Measurements from ENCODE around the gene PRSS38. TPM values are rescaled to one million over a fixed set of nuclear protein-coding genes. Genes with fewer than 3 reads are reported as not detected.

Gene PRSS38
- total RNA-seq, 1 donor from 2014 or later: not detected

- no peak overlapping the region for H3K27ac Mint-ChIP-seq (ENCODE audit: unreplicated experiment)
- no peaks in the 10 kb centered on the region for H3K4me1 Mint-ChIP-seq (ENCODE audit: unreplicated experiment)
- peaks cover 13% of the 10 kb centered on the region for H3K27me3 Mint-ChIP-seq (ENCODE audit: unreplicated experiment)
- peaks cover 3% of the 10 kb centered on the region for H3K36me3 Mint-ChIP-seq (ENCODE audit: low read depth, unreplicated experiment)
- no peak for TF ChIP-seq CTCF (IDR thresholded peaks at IDR 0.05; ENCODE audit: unreplicated experiment)
- no peak overlapping the region for H3K4me3 Mint-ChIP-seq (ENCODE audit: unreplicated experiment)
- no peak for DNase-seq (ENCODE audit: low spot score)
- no peaks in the 10 kb centered on the region for H3K9me3 Mint-ChIP-seq (ENCODE audit: unreplicated experiment)
Observed at GRCh38 chr1:227793079-227793947, 22.2 kb upstream of the PRSS38 start.

- no peak for DNase-seq (ENCODE audit: low spot score)
- no peaks in the 10 kb centered on the region for H3K9me3 Mint-ChIP-seq (ENCODE audit: unreplicated experiment)
- H3K4me1 Mint-ChIP-seq (ENCODE audit: unreplicated experiment): no peaks in the 10 kb centered on the region
- no peak for TF ChIP-seq CTCF (IDR thresholded peaks at IDR 0.05; ENCODE audit: unreplicated experiment)
- H3K36me3 Mint-ChIP-seq (ENCODE audit: low read depth, unreplicated experiment): peaks cover 3% of the 10 kb centered on the region
- H3K27ac Mint-ChIP-seq (ENCODE audit: unreplicated experiment): no peak overlapping the region
- no peak overlapping the region for H3K4me3 Mint-ChIP-seq (ENCODE audit: unreplicated experiment)
- H3K27me3 Mint-ChIP-seq (ENCODE audit: unreplicated experiment): peaks cover 9% of the 10 kb centered on the region
Observed at GRCh38 chr1:227793948-227794816, 21.3 kb upstream of the PRSS38 start.

GRCh38 chr1:227794817-227795192 is 20.7 kb upstream of the PRSS38 start:
- H3K9me3 Mint-ChIP-seq (ENCODE audit: unreplicated experiment): no peaks in the 10 kb centered on the region
- TF ChIP-seq CTCF (IDR thresholded peaks at IDR 0.05; ENCODE audit: unreplicated experiment): no peak
- no peak for DNase-seq (ENCODE audit: low spot score)
- peaks cover 9% of the 10 kb centered on the region for H3K27me3 Mint-ChIP-seq (ENCODE audit: unreplicated experiment)
- H3K4me3 Mint-ChIP-seq (ENCODE audit: unreplicated experiment): no peak overlapping the region
- no peaks in the 10 kb centered on the region for H3K4me1 Mint-ChIP-seq (ENCODE audit: unreplicated experiment)
- peaks cover 3% of the 10 kb centered on the region for H3K36me3 Mint-ChIP-seq (ENCODE audit: low read depth, unreplicated experiment)
- H3K27ac Mint-ChIP-seq (ENCODE audit: unreplicated experiment): no peak overlapping the region

GRCh38 chr1:227795732-227796131 is 19.7 kb upstream of the PRSS38 start:
- Mint-ChIP-seq H3K4me3 (ENCODE audit: unreplicated experiment) (no peak overlapping the region), H3K27me3 (ENCODE audit: unreplicated experiment) (peaks cover 10% of the 10 kb centered on the region), H3K9me3 (ENCODE audit: unreplicated experiment) (no peaks in the 10 kb centered on the region), H3K4me1 (ENCODE audit: unreplicated experiment) (no peaks in the 10 kb centered on the region), H3K27ac (ENCODE audit: unreplicated experiment) (no peak overlapping the region), H3K36me3 (ENCODE audit: low read depth, unreplicated experiment) (peaks cover 3% of the 10 kb centered on the region)
- TF ChIP-seq CTCF (IDR thresholded peaks at IDR 0.05; ENCODE audit: unreplicated experiment): no peak
- no peak for DNase-seq (ENCODE audit: low spot score)

All from endothelial cell (in vitro differentiated cells).